Adrenal gland (tissue), 12 donors: ENCODE results near the gene PHKA1. TPM values are rescaled to one million over a fixed set of nuclear protein-coding genes. Genes with fewer than 3 reads are reported as not detected.

Experiments
- DNase-seq, 7 donors: peaks; one replicate each; pipeline ENCODE4 v3.0.0-alpha.2; 2019 to 2020
- H3K27ac ChIP-seq, 5 donors: fragments of 200-600 bp; sonication (generic) in 4 of 5; 1 replicate in 3 of 5; 2 replicates in 2 of 5; pipeline versions ENCODE4 v1.5.1 to v1.8.0; 2016 to 2020; ENCODE audit warnings: mild to moderate bottlenecking in 1 of 5
- H3K27me3 ChIP-seq: fragments of 200-600 bp; 2 replicates; pipeline ENCODE4 v1.8.0; 2021
- H3K36me3 ChIP-seq, 2 donors: fragments of 200-600 bp; replicated peaks in 1 of 2; 1 replicate in 1 of 2; 2 replicates in 1 of 2; pipeline versions ENCODE4 v1.5.1 to v1.8.0; 2018 to 2022
- H3K4me1 ChIP-seq, 2 donors: fragments of 200-600 bp; replicated peaks in 1 of 2; 1 replicate in 1 of 2; 2 replicates in 1 of 2; pipeline versions ENCODE4 v1.5.1 to v1.8.0; 2018 to 2021
- H3K4me3 ChIP-seq, 4 donors: fragments of 200-600 bp; sonication (generic) in 3 of 4; one replicate each; pipeline ENCODE4 v1.5.1; 2016 to 2018
- H3K9me3 ChIP-seq, 3 donors: fragments of 200-600 bp; sonication (generic) in 1 of 3; replicated peaks in 1 of 3; 1 replicate in 2 of 3; 2 replicates in 1 of 3; pipeline versions ENCODE4 v1.5.1 to v1.8.0; 2016 to 2021
- CTCF ChIP-seq, 6 experiments: fragments of 450-650 bp in 4 of 6; fragments of 200-600 bp in 2 of 6; sonication (generic) in 1 of 6; IDR thresholded peaks; 1 replicate in 5 of 6; 2 replicates in 1 of 6; pipeline versions ENCODE4 v1.5.1 to v1.8.0; 2016 to 2021; ENCODE audit warnings: antibody characterized with exemption in 6 of 6, mild to moderate bottlenecking in 2 of 6, moderate library complexity in 1 of 6
- POLR2A ChIP-seq, 2 donors: fragments of 450-650 bp; IDR thresholded peaks; one replicate each; pipeline ENCODE4 v1.6.1; 2017; ENCODE audit warnings: antibody characterized with exemption in 2 of 2, mild to moderate bottlenecking in 2 of 2, moderate library complexity in 1 of 2
- WGBS, 4 donors: extraction: QIAGEN DNeasy Blood & Tissue Kit in 2 of 4; methylation state at CpG; one replicate each; pipeline versions ENCODE4 v1.1.5 to v1.1.7; 2013 to 2017; 5-methylcytosine and 5-hydroxymethylcytosine counted together
- intact Hi-C, 2 donors: fragments of 100-400 bp; cut with DNase I; formaldehyde crosslinking; loops; one replicate each; pipeline versions ENCODE4 v1.14.1 to v1.15.0; 2022 to 2023
- polyA plus RNA-seq, 3 donors: library from polyadenylated mRNA; stranded (reverse); fragments of 200-250 nt in 2 of 3; fragments of 350-450 nt in 1 of 3; fragmentation: Illumina TruSeq in 1 of 3; extraction: RNeasy Lipid Tissue Mini Kit (QIAGEN cat#74804) in 1 of 3; gene quantifications; one replicate each; pipeline ENCODE4 v1.2.3, GENCODE V29; 2013 to 2014
- total RNA-seq, 9 donors: library from RNA; depleted of rRNA in 4 of 9; stranded (reverse); fragments of >200 nt in 4 of 9; fragments of 120-200 nt in 1 of 9; fragmentation: NEBNext Ultra II Directional in 1 of 9; extraction: Animal tissue kit (Norgen Biotek cat#: 25700) in 1 of 9; gene quantifications; one replicate each; pipeline versions ENCODE4 v1.1.0 to v1.2.4, GENCODE V29; 2013 to 2023
- donor health status: healthy with polysubstance abuse.
- donor health status: Bipolar disorder and iron deficiency.
- donor health status: DM: yes; HTN: yes; CAD: no.
- donor health status: DM: no; HTN: no; CAD: no.
- donor health status: DM: no; HTN: no; CAD: no.
- donor health status: DM: yes; HTN: yes; CAD: no.

PHKA1 gene
- total and polyA plus RNA-seq, 12 donors: 11.8 to 46.4 (median 32.5) TPM

- Histone ChIP-seq H3K27me3 (no peaks in the 10 kb centered on the region), H3K27ac (peak overlapping the region in 4 of 5 donors; percentile 53 to 91 (median 84)), H3K36me3 (no peaks in the 10 kb centered on the region), H3K4me3 (peak overlapping the region in 2 of 4 donors; percentile 9 to 51), H3K4me1 (peaks cover 0 to 6% of the 10 kb centered on the region in 2 donors), H3K9me3 (no peaks in the 10 kb centered on the region)
- TF ChIP-seq CTCF (IDR thresholded peaks at IDR 0.05): no peak
- TF ChIP-seq POLR2A (IDR thresholded peaks at IDR 0.05): no peak
- 29 to 62% (median 43%) methylated on average over 3 of the region's 3 CpGs for WGBS, 4 donors
- DNase-seq: no peak
- intact Hi-C loops: no loop called here
Measured at GRCh38 chrX:72713130-72713529, 976 bp downstream of the PHKA1 start.

GRCh38 chrX:72712094-72712755 is 1.9 kb downstream of the PHKA1 start:
- intact Hi-C loops: no loop called here
- no peaks in the 10 kb centered on the region for H3K36me3 ChIP-seq
- DNase-seq: peak in 5 of 7 donors; percentile 24 to 53 (median 28)
- H3K27me3 ChIP-seq: no peaks in the 10 kb centered on the region
- H3K4me1 ChIP-seq: peaks cover 0 to 6% of the 10 kb centered on the region in 2 donors
- TF ChIP-seq POLR2A (IDR thresholded peaks at IDR 0.05) (peak in 1 of 2 donors; percentile 37), CTCF (IDR thresholded peaks at IDR 0.05) (no peak)
- peak overlapping the region in 4 of 5 donors; percentile 53 to 91 (median 84) for H3K27ac ChIP-seq
- H3K4me3 ChIP-seq: peak overlapping the region in 1 of 4 donors; percentile 51
- WGBS, 4 donors: 39 to 45% (median 43%) methylated on average over 2 of the region's 2 CpGs
- H3K9me3 ChIP-seq: no peaks in the 10 kb centered on the region

- no peaks in the 10 kb centered on the region for H3K4me1 ChIP-seq
- no peaks in the 10 kb centered on the region for H3K9me3 ChIP-seq
- TF ChIP-seq POLR2A (IDR thresholded peaks at IDR 0.05) (peak in 1 of 2 donors; percentile 18), CTCF (IDR thresholded peaks at IDR 0.05) (no peak)
- peak overlapping the region in 4 of 5 donors; percentile 23 to 41 (median 34) for H3K27ac ChIP-seq
- peak in 1 of 7 donors; percentile 18 for DNase-seq
- H3K27me3 ChIP-seq: no peaks in the 10 kb centered on the region
- H3K36me3 ChIP-seq: no peaks in the 10 kb centered on the region
- WGBS, 4 donors: 30 to 77% (median 49%) methylated on average over 1 of the region's 1 CpG
- no peak overlapping the region for H3K4me3 ChIP-seq
- intact Hi-C loops: no loop called here
Measured at GRCh38 chrX:72705814-72706213, 8.3 kb downstream of the PHKA1 start.

- Histone ChIP-seq H3K4me3 (no peak overlapping the region), H3K27me3 (no peaks in the 10 kb centered on the region), H3K4me1 (no peaks in the 10 kb centered on the region), H3K27ac (peak overlapping the region in 2 of 5 donors; percentile 28 to 41), H3K9me3 (no peaks in the 10 kb centered on the region), H3K36me3 (no peaks in the 10 kb centered on the region)
- intact Hi-C loops: no loop called here
- DNase-seq: no peak
- TF ChIP-seq POLR2A (IDR thresholded peaks at IDR 0.05): no peak
- no peak for TF ChIP-seq CTCF (IDR thresholded peaks at IDR 0.05)
Measured at GRCh38 chrX:72705111-72705510, 9.0 kb downstream of the PHKA1 start.
